Hypothalamus (tissue), 51 donors: ENCODE results near the gene PAX7.

ENCODE experiments used
- DNase-seq, 51 donors: peaks; one replicate each; lab custom pipeline; 2025; lab: John Stamatoyannopoulos, UW

The PAX7 gene

GRCh38 chr1:18618546-18619466 is 11.8 kb upstream of the PAX7 start:
- no peak for DNase-seq

- no peak for DNase-seq
Measured at GRCh38 chr1:18619467-18619835, 11.2 kb upstream of the PAX7 start.

GRCh38 chr1:18628511-18628910 is 2.1 kb upstream of the PAX7 start:
- DNase-seq = no peak

GRCh38 chr1:18629659-18630510 is 761 bp upstream of the PAX7 start:
- DNase-seq = no peak

GRCh38 chr1:18631496-18632217 is 1.0 kb downstream of the PAX7 start:
- no peak for DNase-seq

GRCh38 chr1:18632218-18632588 is 1.6 kb downstream of the PAX7 start:
- DNase-seq = no peak

- DNase-seq = no peak
Measured at GRCh38 chr1:18632783-18633421, 2.3 kb downstream of the PAX7 start.

- DNase-seq = no peak
Measured at GRCh38 chr1:18633422-18634155, 2.9 kb downstream of the PAX7 start.

GRCh38 chr1:18634276-18634675 is 3.6 kb downstream of the PAX7 start:
- no peak for DNase-seq

- DNase-seq = no peak
Measured at GRCh38 chr1:18635070-18635577, 4.5 kb downstream of the PAX7 start.

- no peak for DNase-seq
Measured at GRCh38 chr1:18635891-18636595, 5.4 kb downstream of the PAX7 start.

- DNase-seq = no peak
Measured at GRCh38 chr1:18636596-18637508, 6.2 kb downstream of the PAX7 start.

- no peak for DNase-seq
Measured at GRCh38 chr1:18637511-18637960, 6.9 kb downstream of the PAX7 start.

GRCh38 chr1:18637962-18638834 is 7.6 kb downstream of the PAX7 start:
- DNase-seq = no peak

GRCh38 chr1:18638835-18639364 is 8.3 kb downstream of the PAX7 start:
- no peak for DNase-seq

GRCh38 chr1:18639368-18640055 is 8.9 kb downstream of the PAX7 start:
- no peak for DNase-seq
